ENCODE data around the gene DLG2.
"Not testable (repeated sequence)": the region's sequence is repeated elsewhere in the genome, so short reads cannot be mapped to it uniquely, and the experiment has no call there.

Gene DLG2

DNA sequence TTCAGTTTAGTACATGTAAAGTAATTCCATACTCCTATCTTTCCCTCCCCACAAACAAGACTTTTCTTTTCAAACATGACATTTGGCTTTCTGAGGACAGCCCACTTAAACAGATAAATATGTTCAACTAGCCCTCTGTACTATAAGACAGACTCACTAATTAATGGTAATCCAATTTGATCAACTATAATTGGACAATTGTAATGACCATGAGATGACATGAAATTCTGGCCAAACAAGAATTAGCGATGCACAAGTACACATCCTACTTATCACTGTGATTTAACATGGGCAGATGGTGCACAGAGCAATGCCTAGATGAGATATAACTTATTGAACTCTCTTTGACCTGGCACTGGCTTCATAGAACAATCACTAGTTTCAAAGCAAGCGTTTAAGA is 1307.3 kb downstream of the DLG2 start:
- no peak for DNase-seq (ENCODE audit: low read depth)
- no peak overlapping the region for H3K4me3 ChIP-seq (ENCODE audit: low read depth, low read length)

DNA sequence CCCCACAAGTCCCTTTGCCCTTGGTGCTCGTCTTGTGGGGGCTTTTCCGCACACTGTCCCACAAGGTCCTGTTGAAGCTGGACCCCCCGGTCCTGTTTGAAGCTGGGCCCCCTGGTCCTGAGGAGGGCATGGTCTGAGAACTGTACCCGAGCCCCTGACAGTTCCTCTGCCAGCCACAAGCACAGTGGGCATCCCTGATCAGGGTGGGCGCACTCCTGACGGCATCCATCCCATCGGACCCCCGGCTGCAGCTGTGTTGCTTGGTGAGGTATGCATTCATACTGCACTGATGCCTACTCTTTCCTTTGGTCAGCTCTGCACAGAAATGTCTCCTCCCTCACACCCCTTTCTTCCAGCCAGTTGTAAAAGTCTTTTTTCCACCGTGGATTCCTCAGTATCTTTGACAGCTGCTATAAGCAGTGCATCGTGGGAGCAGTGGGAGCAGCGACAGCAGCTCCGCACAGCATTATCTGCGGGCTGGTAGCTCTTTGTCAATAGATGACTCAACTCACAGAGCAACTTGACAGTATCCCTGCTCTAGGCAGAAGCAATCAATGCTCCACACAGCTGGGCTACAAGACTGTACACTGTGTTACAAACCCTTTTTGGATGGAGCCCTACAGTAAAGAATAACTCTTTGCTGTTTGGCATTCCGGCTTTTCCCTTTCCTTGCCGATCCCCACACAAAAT is 1310.1 kb downstream of the DLG2 start:
- peak overlapping the region; percentile 30 for H3K4me3 ChIP-seq (ENCODE audit: low read depth, low read length)
- peak; percentile 60 for DNase-seq (ENCODE audit: low read depth)

DNA sequence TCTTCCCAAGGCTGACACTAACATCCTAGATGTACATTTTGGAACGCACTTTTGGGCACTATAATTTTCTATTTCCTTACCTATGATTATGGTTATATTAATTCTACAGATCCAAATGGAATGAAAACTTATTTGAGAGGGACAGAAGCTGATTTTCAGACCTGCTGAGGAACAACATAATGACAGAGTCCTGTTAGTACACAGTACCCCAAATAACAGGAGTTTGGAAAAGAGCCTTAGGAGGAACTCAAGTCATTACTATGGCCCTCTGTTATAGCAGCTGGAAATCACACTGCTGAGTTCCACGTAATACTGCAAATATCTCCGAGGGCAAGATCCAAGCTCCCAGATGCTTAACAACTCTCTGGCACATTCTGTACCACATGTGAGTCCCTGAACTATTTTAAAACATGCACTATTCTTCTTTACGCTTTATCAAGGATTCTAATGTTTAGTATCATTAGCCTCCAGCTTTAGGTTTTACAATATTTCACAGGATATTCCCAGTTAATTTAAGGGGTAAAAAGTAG is 1313.2 kb downstream of the DLG2 start:
- peak; percentile 49 for DNase-seq (ENCODE audit: low read depth)
- no peak overlapping the region for H3K4me3 ChIP-seq (ENCODE audit: low read depth, low read length)

DNA sequence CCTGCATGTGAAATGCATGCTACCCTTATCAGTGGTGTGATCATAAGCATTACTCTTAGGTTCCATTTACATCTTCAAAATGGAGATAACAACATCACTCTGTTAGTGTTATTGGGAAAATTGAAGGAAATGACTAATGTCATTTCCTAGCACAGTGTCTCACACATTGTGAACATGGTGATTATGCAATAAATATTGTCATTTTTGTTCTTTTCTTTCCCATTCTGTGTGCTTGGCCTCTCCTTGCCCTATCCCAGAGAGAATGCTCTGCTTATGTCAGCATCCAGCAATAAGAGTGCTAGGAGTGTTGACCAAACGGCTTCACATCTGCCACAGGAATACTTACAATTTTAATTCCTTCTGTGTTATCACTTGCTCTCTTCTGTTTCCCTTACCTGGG is 1316.9 kb downstream of the DLG2 start:
- H3K4me3 ChIP-seq (ENCODE audit: low read depth, low read length), result no peak overlapping the region
- DNase-seq (ENCODE audit: low read depth), result no peak

DNA sequence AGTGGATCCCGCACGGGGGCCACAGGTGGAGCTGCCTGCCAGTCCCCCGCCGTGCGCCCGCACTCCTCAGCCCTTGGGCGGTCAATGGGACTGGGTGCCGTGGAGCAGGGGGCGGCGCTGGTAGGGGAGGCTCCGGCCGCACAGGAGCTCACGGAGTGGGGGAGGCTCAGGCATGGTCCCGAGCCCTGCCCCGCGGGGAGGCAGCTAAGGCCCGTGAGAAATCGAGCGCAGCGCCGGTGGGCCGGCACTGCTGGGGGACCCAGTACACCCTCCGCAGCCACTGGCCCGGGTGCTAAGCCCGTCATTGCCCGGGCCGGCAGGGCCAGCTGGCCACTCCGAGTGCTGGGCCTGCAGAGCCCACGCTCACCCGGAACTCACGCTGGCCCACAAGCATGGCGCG is 1318.7 kb downstream of the DLG2 start:
- DNase-seq (ENCODE audit: low read depth); H3K4me3 ChIP-seq (ENCODE audit: low read depth, low read length): not testable (repeated sequence)

DNA sequence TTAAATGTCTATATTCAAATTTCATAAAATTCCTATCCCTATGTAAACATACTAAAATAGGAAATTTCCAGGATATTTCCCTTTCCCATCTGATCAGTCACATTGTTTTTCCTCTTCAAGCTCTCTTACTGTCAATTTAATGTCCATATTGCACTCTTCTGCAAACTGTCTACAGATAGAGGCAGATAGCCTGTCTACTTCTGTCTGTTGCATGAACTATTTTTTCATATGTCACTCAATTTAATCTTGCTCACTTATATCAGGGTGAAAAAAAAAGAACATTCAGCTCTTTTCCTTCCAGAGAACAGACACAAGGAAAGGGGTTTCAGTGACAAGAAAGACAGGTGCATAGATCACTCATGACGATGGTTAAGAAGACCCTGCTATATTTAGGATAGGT is 1327.1 kb downstream of the DLG2 start:
- no peak overlapping the region for H3K4me3 ChIP-seq (ENCODE audit: low read depth, low read length)
- DNase-seq (ENCODE audit: low read depth), result no peak

DNA sequence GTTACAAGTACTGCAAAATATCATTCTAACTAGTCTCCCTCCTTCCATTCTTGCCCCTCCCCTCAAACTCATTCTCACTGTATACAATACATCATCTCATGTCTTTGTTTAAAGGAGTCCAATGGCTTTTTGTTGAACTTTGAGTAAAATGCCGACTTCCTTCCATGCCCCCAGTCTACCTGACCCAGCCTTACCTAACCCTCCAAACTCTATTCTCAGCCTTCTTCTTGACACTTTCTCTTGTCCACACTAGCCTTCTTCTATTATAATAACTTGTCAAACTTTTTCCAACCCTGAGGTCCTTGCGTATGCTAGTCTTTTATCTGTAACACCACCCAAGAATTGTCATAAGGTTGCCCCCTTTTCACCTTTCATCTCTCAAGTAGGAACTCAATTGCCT is 1329.6 kb downstream of the DLG2 start:
- H3K4me3 ChIP-seq (ENCODE audit: low read depth, low read length), result no peak overlapping the region
- DNase-seq (ENCODE audit: low read depth), result no peak

DNA sequence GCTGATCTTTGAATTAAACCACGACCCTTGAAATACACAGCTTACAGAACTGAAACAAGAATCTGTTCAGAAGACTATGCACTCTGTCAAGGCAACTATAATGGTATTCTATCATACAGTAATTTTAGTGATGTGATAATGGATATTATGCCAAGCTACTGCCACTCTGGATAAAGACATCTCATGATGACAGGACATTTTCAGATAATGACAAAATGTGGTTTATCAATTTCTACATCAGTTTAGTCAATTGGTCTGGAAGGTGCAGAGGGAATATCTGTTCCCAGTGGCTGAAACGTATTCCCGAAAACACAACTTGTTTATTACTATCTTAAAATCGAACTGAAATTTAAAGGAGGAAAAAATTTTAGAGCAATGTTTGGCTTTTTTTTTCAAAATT is 1331.3 kb downstream of the DLG2 start:
- no peak overlapping the region for H3K4me3 ChIP-seq (ENCODE audit: low read depth, low read length)

DNA sequence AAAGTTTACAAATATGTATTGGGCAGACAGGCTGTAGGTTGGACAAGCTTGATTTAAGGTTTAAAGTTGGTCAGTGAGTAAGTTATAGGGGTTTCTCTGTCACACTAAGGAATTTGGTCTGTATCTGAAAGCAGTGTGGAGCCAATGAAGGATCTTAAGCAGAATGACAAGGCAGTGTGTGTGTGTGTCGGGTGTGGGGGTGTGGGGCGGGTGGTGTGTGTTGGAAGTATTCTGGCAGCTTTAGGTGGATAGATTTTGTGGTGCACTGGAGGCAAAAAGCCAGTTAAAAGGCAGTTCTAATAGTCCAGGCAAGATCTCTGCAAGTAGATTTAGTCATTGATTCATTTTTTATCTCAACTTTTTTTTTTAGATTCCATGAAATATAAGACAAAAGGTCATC is 1334.2 kb downstream of the DLG2 start:
- H3K4me3 ChIP-seq (ENCODE audit: low read depth, low read length), result no peak overlapping the region
- no peak for DNase-seq (ENCODE audit: low read depth)

More for the DNA sequence above, 1331.3 kb downstream of the DLG2 start:
- no peak for DNase-seq (ENCODE audit: low read depth)

GRCh38 chr11:84292006-84292405 is 1335.1 kb downstream of the DLG2 start:
- H3K4me3 ChIP-seq (ENCODE audit: low read depth, low read length), result no peak overlapping the region
- DNase-seq (ENCODE audit: low read depth), result peak; percentile 29

- DNase-seq (ENCODE audit: low read depth), result no peak
- H3K4me3 ChIP-seq (ENCODE audit: low read depth, low read length), result no peak overlapping the region
Observed at GRCh38 chr11:84290647-84291046, 1336.5 kb downstream of the DLG2 start.

GRCh38 chr11:84289381-84289906 is 1337.7 kb downstream of the DLG2 start:
- no peak overlapping the region for H3K4me3 ChIP-seq (ENCODE audit: low read depth, low read length)
- peak; percentile 45 for DNase-seq (ENCODE audit: low read depth)

GRCh38 chr11:84273541-84273940 is 1353.6 kb downstream of the DLG2 start:
- DNase-seq (ENCODE audit: low read depth), result no peak
- H3K4me3 ChIP-seq (ENCODE audit: low read depth, low read length), result no peak overlapping the region

DNA sequence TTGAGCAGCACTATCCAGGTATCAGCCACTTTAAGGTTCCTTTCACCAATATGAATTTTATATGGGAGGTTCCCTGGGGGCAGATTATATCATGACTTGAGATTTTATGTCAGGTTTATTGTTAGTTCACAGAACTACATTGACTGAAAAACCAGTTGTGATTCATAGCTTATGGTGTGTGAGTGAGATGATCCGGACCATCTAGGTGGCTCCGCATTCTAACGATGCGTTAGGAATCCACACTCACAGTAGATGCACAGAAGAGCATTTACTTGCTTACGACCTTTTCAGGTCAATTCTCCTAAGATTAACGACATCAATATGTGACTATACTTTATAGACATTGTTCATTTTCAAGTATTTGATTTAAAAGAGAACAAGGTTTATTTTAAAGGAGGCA is 1356.7 kb downstream of the DLG2 start:
- no peak for DNase-seq (ENCODE audit: low read depth)
- no peak overlapping the region for H3K4me3 ChIP-seq (ENCODE audit: low read depth, low read length)

DNA sequence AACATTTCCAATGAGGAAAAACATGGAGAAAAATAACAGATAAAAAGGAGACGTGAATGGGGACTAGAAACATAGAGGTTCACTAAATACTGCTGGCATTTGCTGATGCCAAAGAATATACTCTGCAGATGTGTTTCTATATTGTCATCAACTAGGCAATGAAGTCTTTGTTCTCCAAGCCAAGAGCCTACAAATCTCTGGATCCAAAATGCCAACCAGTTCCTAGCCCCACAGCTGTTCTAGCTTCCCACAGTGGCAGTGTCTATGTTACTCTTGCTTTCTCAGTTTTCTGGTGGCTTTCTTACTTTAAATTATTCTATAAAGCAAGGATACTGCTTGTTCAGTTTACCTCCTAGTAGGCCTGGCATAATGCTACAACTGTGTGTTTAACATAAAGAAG is 1363.1 kb downstream of the DLG2 start:
- no peak overlapping the region for H3K4me3 ChIP-seq (ENCODE audit: low read depth, low read length)
- no peak for DNase-seq (ENCODE audit: low read depth)

DNA sequence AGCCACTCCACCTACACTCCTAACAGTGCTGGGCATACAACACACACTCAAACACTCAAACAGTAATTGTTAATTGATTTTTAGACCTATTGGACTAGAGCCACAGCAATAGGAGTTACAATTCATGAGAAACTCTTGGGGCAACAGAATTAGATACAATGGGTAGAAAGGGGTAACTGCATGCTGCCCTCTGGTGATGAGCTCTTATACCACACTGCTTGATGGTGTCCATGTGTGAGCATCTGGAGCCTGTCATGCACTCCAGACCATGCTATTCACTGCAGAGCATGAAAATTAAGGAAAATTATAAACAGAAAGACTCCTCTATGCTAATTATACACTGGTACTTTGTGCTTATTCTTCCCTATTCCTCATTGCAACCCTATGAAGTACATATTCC is 1365.4 kb downstream of the DLG2 start:
- H3K4me3 ChIP-seq (ENCODE audit: low read depth, low read length), result no peak overlapping the region
- DNase-seq (ENCODE audit: low read depth), result no peak

GRCh38 chr11:84260862-84261261 is 1366.3 kb downstream of the DLG2 start:
- DNase-seq (ENCODE audit: low read depth), result no peak
- no peak overlapping the region for H3K4me3 ChIP-seq (ENCODE audit: low read depth, low read length)

- no peak for DNase-seq (ENCODE audit: low read depth)
- H3K4me3 ChIP-seq (ENCODE audit: low read depth, low read length), result no peak overlapping the region
Observed at GRCh38 chr11:84256618-84257017, 1370.5 kb downstream of the DLG2 start.

DNA sequence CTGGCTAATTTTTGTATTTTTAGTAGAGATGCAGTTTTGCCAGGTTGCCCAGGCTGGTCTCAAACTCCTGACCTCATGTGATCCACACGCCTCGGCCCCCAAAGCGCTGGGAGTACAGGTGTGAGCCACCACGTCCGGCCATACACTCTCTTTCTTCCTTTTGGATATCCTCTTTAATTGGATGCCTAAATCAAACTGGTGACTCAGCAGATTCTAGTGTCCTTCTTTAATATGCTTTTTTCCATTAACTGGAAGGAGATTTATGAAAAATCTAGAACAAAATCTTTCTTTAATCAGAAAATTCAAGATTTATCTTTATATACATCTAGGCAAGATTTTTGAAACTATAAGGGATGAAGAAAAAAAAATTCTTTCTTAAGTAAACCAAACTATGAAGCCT is 1371.7 kb downstream of the DLG2 start:
- DNase-seq (ENCODE audit: low read depth), result no peak
- no peak overlapping the region for H3K4me3 ChIP-seq (ENCODE audit: low read depth, low read length)

DNA sequence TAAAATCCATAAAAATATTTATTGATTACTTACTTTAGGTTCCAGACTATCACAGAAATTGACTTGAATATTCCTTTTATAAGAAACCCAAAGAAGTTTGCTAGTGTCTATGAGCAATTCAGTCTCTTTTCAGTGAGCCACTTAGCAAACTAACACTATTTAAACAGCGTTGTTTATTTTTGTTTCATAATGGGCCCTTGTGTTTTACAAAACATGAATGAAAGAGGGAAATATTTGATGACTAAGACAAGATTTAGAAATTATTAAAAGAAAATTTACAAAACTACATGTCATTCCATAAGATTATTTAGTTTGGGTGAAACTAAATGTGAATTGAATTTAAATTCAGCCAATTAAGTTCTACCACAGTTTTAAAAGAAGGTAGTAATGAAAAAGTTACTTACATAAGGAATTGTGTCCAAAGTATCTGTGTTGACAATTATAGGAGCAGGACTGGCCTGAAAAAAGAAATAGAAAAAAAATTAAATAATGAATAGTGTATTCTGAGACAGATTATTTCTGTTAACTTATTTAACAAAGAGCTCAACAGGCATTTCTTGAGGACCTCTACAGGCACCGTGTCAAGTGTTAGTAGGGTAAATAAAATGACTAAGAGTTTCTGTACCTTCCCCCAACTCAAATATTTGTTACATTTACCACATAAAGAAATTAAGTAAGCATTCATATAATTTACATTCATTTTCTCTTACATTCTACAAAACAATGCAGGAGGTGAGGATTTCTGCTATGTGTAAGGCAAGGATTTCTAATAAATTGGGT is 1376.1 kb downstream of the DLG2 start:
- no peak for DNase-seq (ENCODE audit: low read depth)
- H3K4me3 ChIP-seq (ENCODE audit: low read depth, low read length), result no peak overlapping the region
